HG03439 (cell line): ENCODE results near the gene CLEC4A.
"Not testable (repeated sequence)": the region's sequence is repeated elsewhere in the genome, so short reads cannot be mapped to it uniquely, and the experiment has no call there.

Source experiments
- ATAC-seq: cut with Tn5 transposase; IDR thresholded peaks from one replicate; pipeline ENCODE4 v1.9.1; 2021; ENCODE audit warnings: mild to moderate bottlenecking, moderate library complexity; ENCODE audit not compliant: unreplicated experiment

The CLEC4A gene

GRCh38 chr12:8123124-8123912 is at the start of gene CLEC4A:
CLEC4A (plus strand) TSS chr12:8123617; CDS start chr12:8123879, 262 bp downstream.
- no peak for ATAC-seq

- ATAC-seq = no peak
Observed at GRCh38 chr12:8075935-8076334, 47.5 kb upstream of the CLEC4A start.

- no peak for ATAC-seq
Observed at GRCh38 chr12:8076366-8076765, 47.1 kb upstream of the CLEC4A start.

- ATAC-seq = no peak
Observed at GRCh38 chr12:8077207-8077606, 46.2 kb upstream of the CLEC4A start.

DNA sequence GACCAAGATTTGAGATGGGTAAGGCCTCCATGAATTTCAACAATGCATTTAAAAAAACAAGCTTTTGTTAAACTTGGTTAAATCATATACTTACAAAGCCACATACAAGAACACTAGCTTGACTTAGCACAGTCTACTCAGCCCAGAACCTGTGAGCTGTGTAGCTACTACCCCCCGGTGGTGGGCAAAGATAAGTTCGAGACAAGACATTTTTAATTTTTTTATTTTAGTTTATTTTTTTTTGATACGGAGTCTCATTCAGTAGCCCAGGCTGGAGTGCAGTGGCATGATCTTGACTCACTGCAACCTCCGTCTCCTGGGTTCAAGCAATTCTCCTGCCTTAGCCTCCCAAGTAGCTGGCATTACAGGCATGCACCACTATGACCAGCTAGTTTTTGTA is 45.0 kb upstream of the CLEC4A start:
- no peak for ATAC-seq

- no peak for ATAC-seq
Observed at GRCh38 chr12:8078916-8079315, 44.5 kb upstream of the CLEC4A start.

DNA sequence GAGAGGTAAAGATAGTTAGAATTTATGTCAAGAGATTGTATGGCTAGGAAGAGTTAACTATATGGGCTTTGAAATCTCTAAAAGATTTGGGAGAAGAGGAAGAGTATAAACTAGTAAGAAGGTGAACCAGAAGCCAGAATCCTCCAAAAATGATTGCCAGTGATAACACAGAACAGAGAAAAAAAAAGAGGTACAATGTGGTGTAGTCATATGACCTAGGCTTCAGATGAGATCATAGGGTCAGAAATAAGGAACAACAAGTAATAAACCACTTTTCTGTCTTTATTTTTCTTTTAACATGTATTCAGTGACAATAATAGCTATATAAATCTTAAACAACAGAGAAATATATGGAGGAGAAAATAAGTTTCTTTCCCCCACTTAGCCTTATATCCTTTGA is 43.3 kb upstream of the CLEC4A start:
- ATAC-seq = no peak

DNA sequence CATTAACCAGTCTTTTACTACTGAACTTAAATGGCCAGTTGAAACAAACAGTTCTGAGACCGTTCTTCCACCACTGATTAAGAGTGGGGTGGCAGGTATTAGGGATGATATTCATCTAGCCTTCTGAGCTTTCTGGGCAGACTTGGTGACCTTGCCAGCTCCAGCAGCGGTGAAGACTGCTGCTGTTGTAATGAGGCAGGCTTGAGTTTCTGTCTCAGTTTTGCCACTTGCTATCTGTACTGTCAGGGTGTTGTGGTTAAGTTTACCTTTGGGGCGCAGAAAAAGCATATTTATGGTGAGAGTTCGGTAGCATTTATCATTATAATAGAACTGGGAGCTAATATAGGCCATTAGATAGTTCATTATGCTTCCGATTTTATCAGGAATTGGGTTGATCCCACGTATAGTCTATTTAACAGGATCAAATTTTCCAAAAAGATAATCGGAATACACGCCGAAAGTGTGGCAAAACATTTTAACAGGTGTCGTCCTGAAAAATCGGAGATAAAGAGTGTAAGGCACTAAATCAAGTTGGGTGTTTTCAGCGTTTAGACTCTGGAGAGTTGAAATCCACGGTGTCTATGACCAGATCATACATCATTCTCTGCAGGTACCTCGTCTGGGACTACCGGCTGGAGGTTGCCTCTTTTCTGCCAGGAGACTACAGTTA is 42.0 kb upstream of the CLEC4A start:
- no peak for ATAC-seq

DNA sequence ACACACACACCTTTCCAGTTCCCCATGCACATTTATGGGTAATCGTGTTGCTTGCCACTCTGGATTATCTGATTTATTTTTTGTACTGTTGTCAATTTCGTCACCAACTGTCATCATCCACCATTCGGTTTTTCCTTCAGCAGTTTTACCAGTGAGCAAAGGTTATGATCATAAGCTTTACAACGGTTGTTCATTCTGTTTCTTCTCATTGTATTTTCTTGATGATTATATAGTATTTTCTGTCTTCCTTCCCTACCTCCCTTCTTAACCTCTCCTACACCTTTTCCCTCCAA is 40.7 kb upstream of the CLEC4A start:
- no peak for ATAC-seq

DNA sequence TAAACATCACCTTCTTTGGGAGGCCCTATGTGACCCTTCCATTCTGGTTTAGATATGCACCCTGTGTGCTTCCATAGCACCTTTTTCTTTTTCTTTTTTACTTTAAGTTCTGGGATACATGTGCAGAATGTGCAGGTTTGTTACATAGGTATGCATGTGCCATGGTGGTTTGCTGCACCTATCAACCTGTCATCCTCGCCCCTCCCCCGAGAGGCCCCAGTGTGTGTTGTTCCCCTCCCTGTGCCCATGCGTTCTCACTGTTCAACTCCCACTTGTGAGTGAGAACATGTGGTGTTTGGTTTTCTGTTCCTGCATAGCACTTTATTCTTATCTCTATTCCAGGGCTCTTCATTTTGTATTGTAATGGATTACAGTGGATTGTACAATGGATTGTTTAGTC is 39.1 kb upstream of the CLEC4A start:
- ATAC-seq = not testable (repeated sequence)

GRCh38 chr12:8087666-8088065 is 35.8 kb upstream of the CLEC4A start:
- ATAC-seq = no peak

- ATAC-seq = no peak
Observed at GRCh38 chr12:8088574-8088973, 34.8 kb upstream of the CLEC4A start.

DNA sequence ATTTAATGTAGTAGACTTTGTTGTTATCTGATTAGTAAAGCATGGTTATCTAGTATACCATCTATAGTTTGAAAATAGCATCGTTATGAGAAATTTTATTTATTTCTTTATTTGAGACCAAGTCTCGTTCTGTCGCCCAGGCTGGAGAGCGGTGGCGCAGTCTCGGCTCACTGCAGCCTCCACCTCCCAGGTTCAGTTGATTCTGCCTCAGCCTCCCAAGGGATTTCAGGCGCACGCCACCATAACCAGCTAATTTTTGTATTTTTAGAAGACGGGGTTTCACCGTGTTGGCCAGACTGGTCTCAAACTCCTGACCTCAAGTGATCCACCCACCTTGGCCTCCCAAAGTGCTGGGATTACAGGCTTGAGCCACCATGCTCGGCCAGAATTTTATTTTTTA is 34.1 kb upstream of the CLEC4A start:
- ATAC-seq = not testable (repeated sequence)

DNA sequence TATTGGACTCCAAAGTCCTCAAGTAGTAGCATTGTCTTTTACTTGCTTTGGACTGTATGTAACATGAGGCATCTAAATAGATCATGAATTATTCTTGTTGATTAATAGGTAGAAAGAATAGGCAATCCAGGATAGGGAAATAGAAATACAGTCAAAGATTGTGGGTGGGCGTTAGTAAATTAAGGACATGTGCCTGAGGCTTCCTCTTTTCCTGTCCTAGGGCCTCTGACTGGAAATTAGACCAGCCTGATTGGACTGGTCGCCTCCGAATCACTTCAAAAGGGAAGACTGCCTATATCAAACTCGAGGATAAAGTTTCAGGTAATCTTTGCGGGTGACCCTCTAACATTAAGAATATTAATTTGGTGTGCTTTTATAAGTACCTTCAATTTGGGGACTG is 33.7 kb upstream of the CLEC4A start:
- no peak for ATAC-seq

DNA sequence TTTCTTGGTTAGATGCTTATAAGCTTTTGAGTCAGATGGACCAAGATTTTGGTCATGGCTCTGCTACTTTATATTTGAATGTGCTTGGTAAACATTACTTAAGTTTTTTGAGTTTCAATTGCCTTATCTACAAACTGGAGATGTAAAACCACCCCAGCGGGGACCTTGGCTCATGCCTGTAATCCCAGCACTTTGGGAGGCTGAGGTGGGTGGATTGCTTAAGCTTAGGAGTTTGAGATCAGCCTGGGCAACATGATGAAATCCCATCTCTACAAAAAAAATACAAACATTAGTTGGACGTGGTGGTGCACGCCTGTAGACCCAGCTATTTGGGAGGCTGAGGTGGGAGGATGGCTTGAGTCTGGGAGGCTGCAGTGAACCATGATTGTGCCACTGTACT is 30.1 kb upstream of the CLEC4A start:
- ATAC-seq = no peak

DNA sequence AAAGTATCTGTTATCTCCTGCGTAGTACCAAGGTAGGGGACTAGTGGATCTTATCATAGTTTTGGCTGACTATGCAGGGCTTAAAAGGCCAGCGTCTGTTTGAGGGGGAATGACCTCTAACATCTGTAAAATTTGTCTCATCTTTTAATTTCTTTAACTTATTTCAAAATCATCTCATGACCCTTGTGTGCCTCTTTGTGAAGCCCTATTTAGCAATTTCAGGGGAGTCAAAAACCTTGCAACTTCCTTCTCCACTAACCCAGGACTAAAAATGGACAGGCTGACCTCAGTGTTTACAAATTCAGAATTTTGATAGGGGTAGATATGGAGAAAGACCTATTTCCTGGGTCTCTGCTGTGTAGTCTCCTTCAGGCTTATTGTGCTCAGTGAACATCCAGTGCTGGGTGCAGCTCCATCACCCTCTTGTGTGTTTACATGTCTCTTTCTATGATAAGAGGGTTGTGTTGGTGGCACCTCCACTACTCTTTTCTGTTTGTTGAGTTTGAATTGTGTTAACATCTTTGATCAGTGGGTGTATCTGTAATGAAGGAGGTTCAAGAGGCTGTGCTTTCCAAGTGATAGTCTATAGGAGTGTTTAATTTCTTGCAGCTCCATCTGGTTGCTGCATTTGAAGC is 27.0 kb upstream of the CLEC4A start:
- no peak for ATAC-seq

- no peak for ATAC-seq
Observed at GRCh38 chr12:8099235-8099634, 24.2 kb upstream of the CLEC4A start.

DNA sequence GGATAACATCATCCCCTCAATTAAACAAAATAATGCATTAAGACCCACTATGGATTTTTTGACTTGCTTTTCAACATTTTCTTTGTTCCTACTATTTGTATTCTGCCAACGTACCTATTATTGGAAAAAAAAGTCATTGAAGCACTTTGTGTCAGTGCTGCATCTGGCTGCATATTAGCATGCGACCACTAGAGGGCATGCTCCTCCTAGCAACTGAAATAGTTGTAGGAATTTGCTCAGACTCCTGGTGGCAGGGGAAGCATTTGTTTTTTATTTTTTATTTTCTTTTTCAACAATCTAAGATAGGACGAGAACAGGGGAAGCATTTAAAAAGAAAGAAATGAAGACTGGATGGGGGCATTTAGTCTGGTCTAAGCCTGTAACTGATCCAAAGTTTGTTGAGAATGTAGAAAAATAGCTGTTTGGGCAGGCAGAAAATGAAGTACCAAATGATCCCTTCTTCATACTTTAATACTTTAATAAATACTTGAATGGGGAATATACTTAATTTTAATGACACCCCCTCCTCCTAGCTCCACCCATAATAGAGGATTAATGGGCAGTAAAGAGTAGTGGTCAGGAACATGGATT is 14.5 kb upstream of the CLEC4A start:
- peak; percentile 70 for ATAC-seq

DNA sequence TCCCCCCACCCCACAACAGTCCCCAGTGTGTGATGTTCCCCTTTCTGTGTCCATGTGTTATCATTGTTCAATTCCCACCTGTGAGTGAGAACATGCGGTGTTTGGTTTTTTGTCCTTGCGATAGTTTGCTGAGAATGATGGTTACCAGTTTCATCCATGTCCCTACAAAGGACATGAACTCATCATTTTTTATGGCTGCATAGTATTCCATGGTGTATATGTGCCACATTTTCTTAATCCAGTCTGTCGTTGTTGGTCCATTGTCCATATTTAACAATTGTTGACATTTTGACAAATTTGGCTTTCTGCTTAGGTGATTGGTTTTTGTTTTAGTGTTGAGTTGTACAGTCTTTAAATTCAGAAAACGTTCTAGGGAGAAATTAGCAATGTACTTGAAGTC is 10.3 kb upstream of the CLEC4A start:
- ATAC-seq = not testable (repeated sequence)

DNA sequence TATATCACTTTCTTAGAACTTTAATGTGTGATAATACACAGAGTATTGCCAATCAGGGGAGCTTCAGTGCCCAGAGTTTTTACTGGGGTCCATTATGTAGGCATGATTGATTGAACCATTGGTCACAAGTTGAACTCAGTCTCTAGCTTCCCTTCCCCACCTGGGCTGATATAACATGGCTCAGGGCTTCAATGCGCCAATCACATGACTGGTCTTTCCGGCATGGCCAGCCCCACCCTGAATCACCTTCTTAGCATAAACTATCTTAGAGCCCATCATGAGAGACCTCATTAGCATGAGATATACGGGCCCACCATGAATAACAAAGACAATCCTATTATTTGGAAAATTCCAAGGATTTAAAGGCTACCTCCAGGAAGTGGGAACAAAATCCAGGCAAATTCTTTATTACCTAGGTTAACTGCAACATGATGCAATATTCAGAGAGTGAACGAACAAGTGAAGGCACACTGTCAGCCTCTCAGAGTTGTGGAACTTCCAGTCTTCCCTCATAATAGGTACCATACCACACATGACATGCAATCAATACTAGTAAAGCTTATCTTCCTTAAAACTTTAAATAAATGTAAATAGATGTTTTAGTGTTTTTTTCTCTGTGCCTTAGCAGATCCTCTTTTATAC is 3.2 kb upstream of the CLEC4A start:
- ATAC-seq = no peak

- no peak for ATAC-seq
Observed at GRCh38 chr12:8127138-8127537, 3.7 kb downstream of the CLEC4A start.
